Ovary (tissue), 9 donors: ENCODE measurements around the gene MEN1. TPM values are rescaled to one million over a fixed set of nuclear protein-coding genes. Genes with fewer than 3 reads are reported as not detected.

ENCODE experiments used
- DNase-seq, 5 donors: peaks; one replicate each; pipeline ENCODE4 v3.0.0-alpha.2; 2019 to 2020
- H3K27ac ChIP-seq, 2 donors: fragments of 200-600 bp; one replicate each; pipeline versions ENCODE4 v1.5.1 to v1.8.0; 2019 to 2022
- H3K27me3 ChIP-seq: fragments of 200-600 bp; one replicate; pipeline ENCODE4 v1.8.0; 2022
- H3K36me3 ChIP-seq: fragments of 200-600 bp; sonication (generic); one replicate; pipeline ENCODE4 v1.5.1; 2019
- H3K4me1 ChIP-seq: one replicate; pipeline ENCODE4 v1.8.1; 2013; ENCODE audit warnings: mild to moderate bottlenecking, moderate library complexity; ENCODE audit not compliant: insufficient read depth
- H3K4me3 ChIP-seq: fragments of 200-600 bp; sonication (generic); one replicate; pipeline ENCODE4 v1.5.1; 2017
- H3K9me3 ChIP-seq, 2 donors: fragments of 200-600 bp in 1 of 2; sonication (generic) in 1 of 2; one replicate each; pipeline versions ENCODE4 v1.5.1 to v1.8.1; 2013 to 2019; ENCODE audit warnings: mild to moderate bottlenecking in 1 of 2, moderate library complexity in 1 of 2
- EP300 ChIP-seq: sonication (generic); formaldehyde crosslinking; IDR thresholded peaks from one replicate; pipeline ENCODE4 v1.6.1; 2017; ENCODE audit warnings: antibody characterized with exemption
- POLR2A ChIP-seq: fragments of 450-650 bp; IDR thresholded peaks from one replicate; pipeline ENCODE4 v1.6.1; 2017; ENCODE audit warnings: antibody characterized with exemption, mild to moderate bottlenecking, moderate library complexity
- WGBS, 3 donors: extraction: QIAGEN DNeasy Blood & Tissue Kit in 1 of 3; methylation state at CpG; one replicate each; pipeline versions ENCODE4 v1.1.5 to v1.1.7; 2013 to 2017; 5-methylcytosine and 5-hydroxymethylcytosine counted together
- intact Hi-C, 4 donors: fragments of 100-400 bp; cut with DNase I; formaldehyde crosslinking; loops; one replicate each; pipeline versions ENCODE4 v1.11.0 to v1.15.1; 2022 to 2023
- polyA plus RNA-seq, 2 donors: library from polyadenylated mRNA; stranded (reverse); fragments of 200-250 nt in 1 of 2; fragments of 350-450 nt in 1 of 2; fragmentation: Illumina TruSeq in 1 of 2; extraction: RNeasy Lipid Tissue Mini Kit (QIAGEN cat#74804) in 1 of 2; gene quantifications; one replicate each; pipeline ENCODE4 v1.2.3, GENCODE V29; 2013 to 2014
- total RNA-seq, 7 donors: library from RNA; depleted of rRNA in 2 of 7; stranded (reverse); fragments of >200 nt in 2 of 7; fragmentation: NEBNext Ultra II Directional in 3 of 7; extraction: Animal tissue kit (Norgen Biotek cat#: 25700) in 3 of 7; gene quantifications; one replicate each; pipeline versions ENCODE4 v1.1.0 to v1.2.4, GENCODE V29; 2016 to 2023
- TF ChIP-seq, protein P1 (sequence below), 3 donors: fragments of 450-650 bp in 2 of 3; fragments of 200-600 bp in 1 of 3; IDR thresholded peaks; one replicate each; pipeline versions ENCODE4 v1.5.1 to v1.8.0; 2016 to 2022; ENCODE audit warnings: antibody characterized with exemption in 3 of 3, mild to moderate bottlenecking in 1 of 3
- donor health status: DM: no; HTN: no; CAD: no; lungs with moderate emphysema.
- donor health status: DM: no; HTN: no; CAD: no.
- donor health status: Bipolar disorder and iron deficiency.
- donor health status: DM: yes; HTN: yes; CAD: no.
- donor health status: DM: no; HTN: no; CAD: no.
- donor health status: DM: yes; HTN: yes; CAD: no.

MEN1 gene
- total and polyA plus RNA-seq, 9 donors, result 14.4 to 28.6 (median 21.2) TPM

GRCh38 chr11:64850979-64851567, 40.7 kb upstream of the MEN1 start:
- H3K27me3 ChIP-seq, result no peaks in the 10 kb centered on the region
- H3K36me3 ChIP-seq, result no peaks in the 10 kb centered on the region
- 48 to 65% (median 59%) methylated on average over 13 of the region's 13 CpGs for WGBS, 3 donors
- DNase-seq, result no peak
- intact Hi-C loops, result no loop called here
- H3K27ac ChIP-seq, result peak overlapping the region in 1 of 2 donors; percentile 18
- no peak for TF ChIP-seq EP300
- TF ChIP-seq, protein P1, sequence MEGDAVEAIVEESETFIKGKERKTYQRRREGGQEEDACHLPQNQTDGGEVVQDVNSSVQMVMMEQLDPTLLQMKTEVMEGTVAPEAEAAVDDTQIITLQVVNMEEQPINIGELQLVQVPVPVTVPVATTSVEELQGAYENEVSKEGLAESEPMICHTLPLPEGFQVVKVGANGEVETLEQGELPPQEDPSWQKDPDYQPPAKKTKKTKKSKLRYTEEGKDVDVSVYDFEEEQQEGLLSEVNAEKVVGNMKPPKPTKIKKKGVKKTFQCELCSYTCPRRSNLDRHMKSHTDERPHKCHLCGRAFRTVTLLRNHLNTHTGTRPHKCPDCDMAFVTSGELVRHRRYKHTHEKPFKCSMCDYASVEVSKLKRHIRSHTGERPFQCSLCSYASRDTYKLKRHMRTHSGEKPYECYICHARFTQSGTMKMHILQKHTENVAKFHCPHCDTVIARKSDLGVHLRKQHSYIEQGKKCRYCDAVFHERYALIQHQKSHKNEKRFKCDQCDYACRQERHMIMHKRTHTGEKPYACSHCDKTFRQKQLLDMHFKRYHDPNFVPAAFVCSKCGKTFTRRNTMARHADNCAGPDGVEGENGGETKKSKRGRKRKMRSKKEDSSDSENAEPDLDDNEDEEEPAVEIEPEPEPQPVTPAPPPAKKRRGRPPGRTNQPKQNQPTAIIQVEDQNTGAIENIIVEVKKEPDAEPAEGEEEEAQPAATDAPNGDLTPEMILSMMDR (IDR thresholded peaks at IDR 0.05), result no peak
- no peak for TF ChIP-seq POLR2A
- H3K4me1 ChIP-seq, result peaks cover 14% of the 10 kb centered on the region
- no peak overlapping the region for H3K4me3 ChIP-seq
- H3K9me3 ChIP-seq, result no peaks in the 10 kb centered on the region

DNA sequence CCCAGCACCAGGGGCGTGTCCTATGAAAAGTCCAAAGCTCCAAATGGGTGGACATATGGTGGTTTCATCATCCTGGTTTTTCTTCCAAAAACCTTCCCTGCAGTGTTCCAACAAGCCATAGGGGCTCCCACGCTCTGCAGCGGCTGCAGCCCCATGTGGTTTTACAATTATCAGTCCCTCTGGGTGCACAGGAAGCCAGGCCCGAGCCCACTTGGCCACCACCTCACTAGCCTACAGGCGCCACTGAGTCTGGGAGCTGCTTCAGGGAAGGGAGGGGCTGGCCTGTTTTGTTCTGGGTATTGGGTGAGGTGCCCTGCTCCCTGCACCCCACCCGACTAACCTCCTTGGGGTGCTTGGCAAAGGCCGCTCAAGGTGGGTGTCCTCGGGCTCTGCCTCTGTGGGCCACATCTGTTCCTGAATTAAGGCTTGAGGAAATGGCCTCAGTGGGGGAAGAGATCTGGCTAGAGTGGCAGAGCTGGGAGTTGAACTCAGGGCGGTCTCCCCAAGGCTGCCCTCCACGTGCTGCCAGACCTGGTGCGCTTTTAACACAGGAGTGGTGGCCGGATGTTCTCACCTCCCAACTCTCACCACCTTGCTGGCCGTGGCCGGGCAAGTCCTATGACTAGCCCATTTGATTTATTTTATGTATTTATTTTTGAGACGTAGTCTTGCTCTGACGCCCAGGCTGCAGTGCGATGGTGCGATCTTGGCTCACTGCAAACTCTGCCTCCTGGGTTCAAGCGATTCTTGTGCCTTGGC, 39.4 kb upstream of the MEN1 start:
- TF ChIP-seq, protein P1 (IDR thresholded peaks at IDR 0.05), result no peak
- TF ChIP-seq POLR2A, result no peak
- no peak for TF ChIP-seq EP300
- intact Hi-C loops, result loop anchor here (5.0 to 10.0 kb wide), 5 partner anchors 38 to 268 kb away; partner anchors contain the start of genes ARL2 (in 3 of the 4), ZNHIT2 (in 2 of the 4) and TM7SF2 (in 1 of the 4)
- no peak for DNase-seq
- no peaks in the 10 kb centered on the region for H3K36me3 ChIP-seq
- 67 to 73% (median 68%) methylated on average over 19 of the region's 19 CpGs for WGBS, 3 donors
- H3K27me3 ChIP-seq, result no peaks in the 10 kb centered on the region
- H3K4me1 ChIP-seq, result peaks cover 9% of the 10 kb centered on the region
- H3K4me3 ChIP-seq, result no peak overlapping the region
- no peak overlapping the region for H3K27ac ChIP-seq
- H3K9me3 ChIP-seq, result no peaks in the 10 kb centered on the region

DNA sequence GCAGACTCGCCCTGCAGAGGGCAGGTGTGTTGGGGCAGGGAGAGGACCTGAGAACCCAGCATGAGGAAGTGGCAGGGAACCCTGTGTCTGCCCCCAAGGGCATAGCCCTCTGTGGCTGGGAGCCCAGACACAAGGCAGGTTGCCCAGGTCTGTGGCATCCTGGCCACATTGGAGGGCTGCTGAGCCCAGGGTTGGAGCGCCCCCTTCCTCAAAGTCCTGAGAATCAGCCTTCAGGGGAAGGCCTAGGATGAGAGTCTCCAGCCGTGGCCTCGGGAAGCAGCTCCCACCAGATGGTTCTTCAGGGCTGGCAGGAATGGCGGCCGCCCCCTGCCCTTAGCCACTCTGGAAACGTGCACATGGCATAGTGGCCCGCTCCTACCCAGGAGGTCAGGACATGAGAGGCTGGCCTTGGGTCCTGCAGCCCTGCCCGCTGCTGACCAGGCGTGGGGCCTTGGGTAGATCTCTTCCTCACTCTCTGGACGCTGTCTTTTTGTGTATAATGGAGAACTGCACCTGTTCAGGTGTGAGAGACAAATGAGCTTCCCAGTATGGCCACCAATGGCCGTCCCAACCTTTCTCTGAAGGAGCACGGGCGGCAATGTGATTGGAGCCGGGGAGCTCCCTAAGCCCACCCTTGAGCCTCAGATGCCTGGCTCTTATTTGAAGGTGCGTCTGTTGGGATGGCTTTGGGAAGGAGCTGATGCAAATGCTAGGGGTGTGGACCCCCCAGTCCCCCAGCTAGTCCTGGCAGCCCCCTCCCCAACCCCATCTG, 38.7 kb upstream of the MEN1 start:
- H3K4me3 ChIP-seq, result no peak overlapping the region
- no peaks in the 10 kb centered on the region for H3K36me3 ChIP-seq
- no peaks in the 10 kb centered on the region for H3K27me3 ChIP-seq
- TF ChIP-seq EP300 (no peak), POLR2A (no peak)
- TF ChIP-seq, protein P1 (IDR thresholded peaks at IDR 0.05), result no peak
- H3K4me1 ChIP-seq, result peaks cover 6% of the 10 kb centered on the region
- 78 to 81% (median 80%) methylated on average over 12 to 16 of the region's 16 CpGs for WGBS, 3 donors
- no peak for DNase-seq
- intact Hi-C loops, result loop anchor here (5.0 to 10.0 kb wide), 5 partner anchors 38 to 268 kb away; partner anchors contain the start of genes ARL2 (in 3 of the 4), ZNHIT2 (in 2 of the 4) and TM7SF2 (in 1 of the 4)
- H3K9me3 ChIP-seq, result no peaks in the 10 kb centered on the region
- no peak overlapping the region for H3K27ac ChIP-seq

- Histone ChIP-seq H3K36me3 (no peaks in the 10 kb centered on the region), H3K4me1 (peaks cover 7% of the 10 kb centered on the region), H3K9me3 (no peaks in the 10 kb centered on the region), H3K27me3 (no peaks in the 10 kb centered on the region), H3K4me3 (no peak overlapping the region), H3K27ac (no peak overlapping the region)
- DNase-seq, result no peak
- WGBS, 3 donors, result 80 to 84% (median 82%) methylated on average over 6 of the region's 6 CpGs
- TF ChIP-seq, protein P1 (IDR thresholded peaks at IDR 0.05), result no peak
- TF ChIP-seq EP300 (no peak), POLR2A (no peak)
- intact Hi-C loops, result loop anchor here (5.0 to 10.0 kb wide), 5 partner anchors 39 to 269 kb away; partner anchors contain the start of genes ARL2 (in 3 of the 4), ZNHIT2 (in 2 of the 4) and TM7SF2 (in 1 of the 4)
Observed at GRCh38 chr11:64848214-64848825, 38.0 kb upstream of the MEN1 start.
